ENCODE data around the gene PRSS8.

- TF ChIP-seq CTCF (IDR thresholded peaks at IDR 0.05; ENCODE audit: insufficient read depth, low read length, poor library complexity, severe bottlenecking), result no peak
- TF ChIP-seq EZH2phosphoT487 (conservative IDR thresholded peaks at IDR 0.05; ENCODE audit: low read length), result no peak
Measured at GRCh38 chr16:31083081-31083480, 52.4 kb downstream of the PRSS8 start.
